Ovary (tissue), 9 donors: ENCODE data around the gene ETV3. TPM values are rescaled to one million over a fixed set of nuclear protein-coding genes. Genes with fewer than 3 reads are reported as not detected.

Experiments
- DNase-seq, 5 donors: peaks; one replicate each; pipeline ENCODE4 v3.0.0-alpha.2; 2019 to 2020
- H3K27ac ChIP-seq, 2 donors: fragments of 200-600 bp; one replicate each; pipeline versions ENCODE4 v1.5.1 to v1.8.0; 2019 to 2022
- H3K27me3 ChIP-seq: fragments of 200-600 bp; one replicate; pipeline ENCODE4 v1.8.0; 2022
- H3K36me3 ChIP-seq: fragments of 200-600 bp; sonication (generic); one replicate; pipeline ENCODE4 v1.5.1; 2019
- H3K4me1 ChIP-seq: one replicate; pipeline ENCODE4 v1.8.1; 2013; ENCODE audit warnings: mild to moderate bottlenecking, moderate library complexity; ENCODE audit not compliant: insufficient read depth
- H3K4me3 ChIP-seq: fragments of 200-600 bp; sonication (generic); one replicate; pipeline ENCODE4 v1.5.1; 2017
- H3K9me3 ChIP-seq, 2 donors: fragments of 200-600 bp in 1 of 2; sonication (generic) in 1 of 2; one replicate each; pipeline versions ENCODE4 v1.5.1 to v1.8.1; 2013 to 2019; ENCODE audit warnings: mild to moderate bottlenecking in 1 of 2, moderate library complexity in 1 of 2
- CTCF ChIP-seq, 3 donors: fragments of 450-650 bp in 2 of 3; fragments of 200-600 bp in 1 of 3; IDR thresholded peaks; one replicate each; pipeline versions ENCODE4 v1.5.1 to v1.8.0; 2016 to 2022; ENCODE audit warnings: antibody characterized with exemption in 3 of 3, mild to moderate bottlenecking in 1 of 3
- EP300 ChIP-seq: sonication (generic); formaldehyde crosslinking; IDR thresholded peaks from one replicate; pipeline ENCODE4 v1.6.1; 2017; ENCODE audit warnings: antibody characterized with exemption
- POLR2A ChIP-seq: fragments of 450-650 bp; IDR thresholded peaks from one replicate; pipeline ENCODE4 v1.6.1; 2017; ENCODE audit warnings: antibody characterized with exemption, mild to moderate bottlenecking, moderate library complexity
- WGBS, 3 donors: extraction: QIAGEN DNeasy Blood & Tissue Kit in 1 of 3; methylation state at CpG; one replicate each; pipeline versions ENCODE4 v1.1.5 to v1.1.7; 2013 to 2017; 5-methylcytosine and 5-hydroxymethylcytosine counted together
- intact Hi-C, 4 donors: fragments of 100-400 bp; cut with DNase I; formaldehyde crosslinking; loops; one replicate each; pipeline versions ENCODE4 v1.11.0 to v1.15.1; 2022 to 2023
- polyA plus RNA-seq, 2 donors: library from polyadenylated mRNA; stranded (reverse); fragments of 200-250 nt in 1 of 2; fragments of 350-450 nt in 1 of 2; fragmentation: Illumina TruSeq in 1 of 2; extraction: RNeasy Lipid Tissue Mini Kit (QIAGEN cat#74804) in 1 of 2; gene quantifications; one replicate each; pipeline ENCODE4 v1.2.3, GENCODE V29; 2013 to 2014
- total RNA-seq, 7 donors: library from RNA; depleted of rRNA in 2 of 7; stranded (reverse); fragments of >200 nt in 2 of 7; fragmentation: NEBNext Ultra II Directional in 3 of 7; extraction: Animal tissue kit (Norgen Biotek cat#: 25700) in 3 of 7; gene quantifications; one replicate each; pipeline versions ENCODE4 v1.1.0 to v1.2.4, GENCODE V29; 2016 to 2023
- donor health status: DM: no; HTN: no; CAD: no; lungs with moderate emphysema.
- donor health status: DM: no; HTN: no; CAD: no.
- donor health status: Bipolar disorder and iron deficiency.
- donor health status: DM: yes; HTN: yes; CAD: no.
- donor health status: DM: no; HTN: no; CAD: no.
- donor health status: DM: yes; HTN: yes; CAD: no.

The ETV3 gene
- total and polyA plus RNA-seq, 9 donors: 8.0 to 36.4 (median 22.5) TPM

DNA sequence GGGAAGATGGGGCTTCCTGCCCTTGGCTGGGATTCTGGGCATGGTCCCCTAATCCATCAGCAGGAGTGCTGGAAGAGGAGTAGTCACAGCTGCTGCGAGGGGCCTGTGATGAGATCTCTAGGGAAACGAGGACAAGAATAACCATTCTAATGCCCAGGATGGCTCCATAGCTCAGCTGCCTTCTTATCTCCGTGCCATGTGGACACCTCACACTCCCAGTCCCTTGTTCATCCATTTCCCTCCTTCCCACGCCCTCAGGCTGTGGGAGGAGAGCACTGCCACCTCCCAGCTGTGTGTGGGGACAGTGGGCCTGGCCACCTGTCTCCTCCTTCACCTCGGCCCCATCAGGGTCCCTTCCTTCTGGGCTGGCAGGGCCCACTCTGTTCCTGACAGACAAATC, 16.1 kb upstream of the ETV3 start:
- peaks cover 7% of the 10 kb centered on the region for H3K4me1 ChIP-seq
- no peaks in the 10 kb centered on the region for H3K27me3 ChIP-seq
- H3K9me3 ChIP-seq: no peaks in the 10 kb centered on the region
- no peaks in the 10 kb centered on the region for H3K36me3 ChIP-seq
- 77 to 89% (median 81%) methylated on average over 5 of the region's 5 CpGs for WGBS, 3 donors
- DNase-seq: no peak
- H3K4me3 ChIP-seq: no peak overlapping the region
- H3K27ac ChIP-seq: no peak overlapping the region
- no peak for TF ChIP-seq EP300
- no peak for TF ChIP-seq CTCF (IDR thresholded peaks at IDR 0.05)
- TF ChIP-seq POLR2A: no peak
- intact Hi-C loops: loop anchor here in 2 of 4 donors (2.0 kb wide), 1 partner anchor 63 kb away; no protein-coding TSS in a partner anchor

DNA sequence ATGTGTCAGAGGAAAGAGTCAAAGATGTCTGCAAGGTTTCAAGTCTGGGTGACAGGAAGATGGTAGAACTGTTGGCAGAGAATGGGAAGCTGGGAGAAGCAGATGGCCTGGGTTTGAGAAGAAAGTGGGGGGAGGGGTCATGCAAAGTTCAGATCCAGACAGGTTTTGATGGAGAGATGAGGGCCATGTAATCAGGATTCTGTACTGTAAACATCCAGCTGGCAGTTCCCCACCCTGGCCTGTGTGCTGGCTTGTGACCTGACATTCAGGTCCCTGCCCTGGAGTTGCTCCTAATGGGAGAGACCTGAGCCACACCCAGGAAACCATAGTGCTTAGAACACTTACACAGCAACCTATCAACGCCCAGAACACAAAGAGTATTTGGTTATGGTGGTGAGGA, 15.6 kb upstream of the ETV3 start:
- intact Hi-C loops: loop anchor here in 2 of 4 donors (2.0 kb wide), 1 partner anchor 63 kb away; no protein-coding TSS in a partner anchor

GRCh38 chr1:157152510-157152909, 14.3 kb upstream of the ETV3 start:
- DNase-seq: no peak
- Histone ChIP-seq H3K27ac (no peak overlapping the region), H3K27me3 (no peaks in the 10 kb centered on the region), H3K4me1 (peaks cover 7% of the 10 kb centered on the region), H3K36me3 (no peaks in the 10 kb centered on the region), H3K9me3 (no peaks in the 10 kb centered on the region), H3K4me3 (no peak overlapping the region)
- intact Hi-C loops: no loop called here
- WGBS, 3 donors: 91 to 95% (median 91%) methylated on average over 2 of the region's 2 CpGs
- TF ChIP-seq CTCF (IDR thresholded peaks at IDR 0.05) (no peak), POLR2A (no peak), EP300 (no peak)

More for the DNA sequence above, 15.6 kb upstream of the ETV3 start:
- Histone ChIP-seq H3K36me3 (no peaks in the 10 kb centered on the region), H3K27ac (no peak overlapping the region), H3K4me3 (no peak overlapping the region), H3K27me3 (no peaks in the 10 kb centered on the region), H3K9me3 (no peaks in the 10 kb centered on the region), H3K4me1 (peaks cover 7% of the 10 kb centered on the region)
- WGBS, 3 donors: 85 to 91% (median 88%) methylated on average over 1 of the region's 1 CpG
- TF ChIP-seq CTCF (IDR thresholded peaks at IDR 0.05) (no peak), EP300 (no peak), POLR2A (no peak)
- no peak for DNase-seq

DNA sequence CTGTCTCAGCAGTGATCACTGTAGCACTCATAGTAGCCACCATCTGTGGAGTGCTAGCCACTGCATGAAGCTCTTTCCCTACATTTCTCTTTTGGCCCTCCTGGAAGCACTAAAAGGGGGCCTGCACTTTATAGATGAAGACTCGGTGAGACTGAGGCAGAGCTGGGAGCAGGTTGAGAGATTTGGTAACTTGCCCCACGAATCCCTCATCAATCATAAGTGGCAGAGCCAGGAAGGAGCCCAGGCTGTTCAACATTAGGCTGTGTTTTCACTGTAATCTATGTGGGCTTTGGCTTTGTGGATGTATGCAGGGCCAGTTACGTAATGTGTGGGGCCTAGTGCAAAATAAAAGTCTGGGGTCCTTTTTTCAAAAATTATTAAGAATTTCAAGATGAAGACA, 13.3 kb upstream of the ETV3 start:
- no peaks in the 10 kb centered on the region for H3K9me3 ChIP-seq
- TF ChIP-seq POLR2A (no peak), EP300 (no peak), CTCF (IDR thresholded peaks at IDR 0.05) (no peak)
- 74 to 88% (median 84%) methylated on average over 3 of the region's 3 CpGs for WGBS, 3 donors
- no peaks in the 10 kb centered on the region for H3K36me3 ChIP-seq
- peaks cover 7% of the 10 kb centered on the region for H3K4me1 ChIP-seq
- intact Hi-C loops: no loop called here
- no peak for DNase-seq
- H3K27me3 ChIP-seq: no peaks in the 10 kb centered on the region
- no peak overlapping the region for H3K27ac ChIP-seq
- no peak overlapping the region for H3K4me3 ChIP-seq
